Measurements from ENCODE around the gene SLC10A6. TPM values are rescaled to one million over a fixed set of nuclear protein-coding genes. Genes with fewer than 3 reads are reported as not detected.

The SLC10A6 gene
- total RNA-seq, 1 experiment from 2014 or later = not detected

- no peak overlapping the region for H2AFZ ChIP-seq (ENCODE audit: low read length)
- no peak for TF ChIP-seq CTCF (conservative IDR thresholded peaks at IDR 0.05)
- Mint-ChIP-seq H3K27me3 (ENCODE audit: low read depth) (peaks cover 59% of the 10 kb centered on the region), H3K36me3 (ENCODE audit: insufficient read depth in 1 of 3, low read depth in 3 of 3) (no peaks in the 10 kb centered on the region), H3K4me1 (peaks cover 17 to 26% of the 10 kb centered on the region in 2 experiments), H3K9me3 (no peaks in the 10 kb centered on the region; a peak in 1 of 5 replicates), H3K27ac (peak overlapping the region in 2 of 3 experiments; percentile 0 to 33; a peak in 4 of 7 replicates), H3K4me3 (peak overlapping the region in 1 of 2 experiments; percentile 3; a peak in 3 of 5 replicates)
- H2BK120ac ChIP-seq (ENCODE audit: low read depth, low read length, poor library complexity, severe bottlenecking) = no peak overlapping the region
- peaks cover 3% of the 10 kb centered on the region for H3K4me1 ChIP-seq (ENCODE audit: insufficient read depth, low read length)
- H3K4me2 ChIP-seq (ENCODE audit: insufficient read depth, insufficient read length, low read length) = peak overlapping the region; percentile 24
- H3K56ac ChIP-seq (ENCODE audit: insufficient read length, low read depth, low read length) = no peak overlapping the region
- H3K4ac ChIP-seq (ENCODE audit: low read depth, low read length) = no peak overlapping the region
- H2BK20ac ChIP-seq (ENCODE audit: low read depth, low read length, poor library complexity, severe bottlenecking) = no peak overlapping the region
- H2AK5ac ChIP-seq (ENCODE audit: insufficient read length, low read length) = no peak overlapping the region
- H3K23me2 ChIP-seq (ENCODE audit: insufficient read length, low read depth, low read length, poor library complexity, severe bottlenecking) = no peaks in the 10 kb centered on the region
- H4K5ac ChIP-seq (ENCODE audit: insufficient read length, low read depth, low read length) = no peak overlapping the region
- H3K9ac ChIP-seq (ENCODE audit: extremely low read depth, insufficient read length, low read length) = no peak overlapping the region
- H4K20me1 ChIP-seq (ENCODE audit: control insufficient read depth, insufficient read depth, insufficient read length) = no peaks in the 10 kb centered on the region
- no peak overlapping the region for H4K91ac ChIP-seq (ENCODE audit: insufficient read length, low read depth, low read length)
- no peak overlapping the region for H4K8ac ChIP-seq (replicated peaks; ENCODE audit: insufficient read length, low read depth, low read length)
- no peaks in the 10 kb centered on the region for H3K9me3 ChIP-seq (ENCODE audit: control insufficient read depth, low read depth, low read length)
- no peak overlapping the region for H2BK15ac ChIP-seq (ENCODE audit: low read depth, low read length)
- peak; percentile 62 for DNase-seq
- no peaks in the 10 kb centered on the region for H3K79me1 ChIP-seq (ENCODE audit: insufficient read depth, low read depth, low read length, poor library complexity, severe bottlenecking)
- no peak overlapping the region for H3K18ac ChIP-seq (ENCODE audit: insufficient read length, low read depth, low read length)
- H2BK5ac ChIP-seq (ENCODE audit: insufficient read length, low read length) = no peak overlapping the region
- no peak overlapping the region for H3K27ac ChIP-seq (ENCODE audit: insufficient read length, low read depth, low read length)
- H3K14ac ChIP-seq (ENCODE audit: insufficient read depth, low read length) = no peak overlapping the region
- no peaks in the 10 kb centered on the region for H3K27me3 ChIP-seq (ENCODE audit: insufficient read depth, low read length)
- no peak overlapping the region for H3T11ph ChIP-seq (ENCODE audit: low read length)
- H2BK12ac ChIP-seq (ENCODE audit: insufficient read length, low read depth, low read length) = no peak overlapping the region
- WGBS (ENCODE audit: extremely low coverage, insufficient read length, low lambda C conversion rate) = no CpG with 5 or more reads among the region's 8 CpGs
- H3K79me2 ChIP-seq (ENCODE audit: insufficient read depth, low read length) = no peaks in the 10 kb centered on the region
- H3K23ac ChIP-seq (ENCODE audit: insufficient read length, low read depth, low read length) = no peak overlapping the region
Observed at GRCh38 chr4:86857341-86858052, 8.3 kb upstream of the SLC10A6 start.

All from H9 (cell line).